Measurements from ENCODE around the gene ANTXR2. TPM values are rescaled to one million over a fixed set of nuclear protein-coding genes. Genes with fewer than 3 reads are reported as not detected.

The ANTXR2 gene
- total and polyA plus RNA-seq, 7 donors: 3.3 to 21.9 (median 10.3) TPM

DNA sequence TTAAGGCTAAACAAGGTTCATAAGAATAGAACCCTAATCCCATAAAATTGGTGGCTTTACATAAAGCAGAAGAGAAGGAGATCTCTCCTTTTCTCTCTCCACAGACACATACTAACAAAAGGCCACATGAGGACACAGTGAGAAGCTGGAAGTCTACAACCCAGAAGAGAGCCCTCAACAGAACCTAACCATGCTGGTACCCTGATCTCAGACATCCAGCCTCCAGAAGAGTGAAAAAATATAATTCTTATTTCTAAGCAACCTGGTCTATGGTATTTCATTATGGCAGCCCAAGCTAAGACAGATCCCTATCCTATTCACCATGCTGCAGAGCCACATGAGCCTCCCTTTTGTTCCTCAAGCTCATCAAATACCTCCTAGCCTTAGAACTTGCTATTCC, 195.5 kb downstream of the ANTXR2 start:
- intact Hi-C loops (cut with DNase I): no loop called here
- no peak for DNase-seq
- TF ChIP-seq, protein P1, sequence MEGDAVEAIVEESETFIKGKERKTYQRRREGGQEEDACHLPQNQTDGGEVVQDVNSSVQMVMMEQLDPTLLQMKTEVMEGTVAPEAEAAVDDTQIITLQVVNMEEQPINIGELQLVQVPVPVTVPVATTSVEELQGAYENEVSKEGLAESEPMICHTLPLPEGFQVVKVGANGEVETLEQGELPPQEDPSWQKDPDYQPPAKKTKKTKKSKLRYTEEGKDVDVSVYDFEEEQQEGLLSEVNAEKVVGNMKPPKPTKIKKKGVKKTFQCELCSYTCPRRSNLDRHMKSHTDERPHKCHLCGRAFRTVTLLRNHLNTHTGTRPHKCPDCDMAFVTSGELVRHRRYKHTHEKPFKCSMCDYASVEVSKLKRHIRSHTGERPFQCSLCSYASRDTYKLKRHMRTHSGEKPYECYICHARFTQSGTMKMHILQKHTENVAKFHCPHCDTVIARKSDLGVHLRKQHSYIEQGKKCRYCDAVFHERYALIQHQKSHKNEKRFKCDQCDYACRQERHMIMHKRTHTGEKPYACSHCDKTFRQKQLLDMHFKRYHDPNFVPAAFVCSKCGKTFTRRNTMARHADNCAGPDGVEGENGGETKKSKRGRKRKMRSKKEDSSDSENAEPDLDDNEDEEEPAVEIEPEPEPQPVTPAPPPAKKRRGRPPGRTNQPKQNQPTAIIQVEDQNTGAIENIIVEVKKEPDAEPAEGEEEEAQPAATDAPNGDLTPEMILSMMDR (IDR thresholded peaks at IDR 0.05): no peak
- Histone ChIP-seq H3K27ac (no peak overlapping the region), H3K4me1 (no peaks in the 10 kb centered on the region), H3K27me3 (ENCODE audit: insufficient read depth in 3 of 3, low read length in 2 of 3) (no peaks in the 10 kb centered on the region), H3K4me3 (no peak overlapping the region), H3K9me3 (no peaks in the 10 kb centered on the region), H3K36me3 (ENCODE audit: insufficient read depth in 1 of 2, low read depth in 1 of 2) (no peaks in the 10 kb centered on the region)
- ATAC-seq: no peak

DNA sequence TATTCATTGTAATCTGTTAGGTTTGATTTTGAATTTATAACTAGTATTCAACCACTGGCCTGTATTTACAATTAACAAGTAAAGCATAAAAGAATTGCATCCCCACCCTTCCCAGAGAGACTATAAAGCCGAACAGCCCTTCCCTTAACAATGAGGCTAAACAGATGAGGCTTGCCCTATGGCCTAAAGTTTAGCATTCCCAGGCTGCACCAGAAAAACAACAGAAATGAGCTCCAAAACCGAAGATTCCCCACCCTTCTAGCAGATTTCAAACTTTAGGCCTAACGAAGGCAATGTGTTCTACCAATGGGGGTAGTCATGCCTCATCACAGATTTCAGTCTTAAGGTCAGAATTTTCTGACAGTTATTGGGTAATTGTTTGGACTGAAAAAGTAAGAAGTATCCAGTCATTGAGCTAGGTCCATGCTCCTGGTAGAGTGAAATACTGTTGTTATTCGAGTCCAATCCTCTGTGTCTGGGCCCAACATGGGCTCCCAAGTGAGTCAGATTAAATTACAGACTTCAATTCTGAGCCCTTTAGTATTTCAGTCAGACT, 197.6 kb downstream of the ANTXR2 start:
- Histone ChIP-seq H3K4me1 (no peaks in the 10 kb centered on the region), H3K27me3 (ENCODE audit: insufficient read depth in 3 of 3, low read length in 2 of 3) (no peaks in the 10 kb centered on the region), H3K4me3 (no peak overlapping the region), H3K36me3 (ENCODE audit: insufficient read depth in 1 of 2, low read depth in 1 of 2) (no peaks in the 10 kb centered on the region), H3K27ac (no peak overlapping the region), H3K9me3 (no peaks in the 10 kb centered on the region)
- WGBS, 3 donors: 70 to 77% (median 75%) methylated on average over 4 of the region's 4 CpGs
- TF ChIP-seq, protein P1 (IDR thresholded peaks at IDR 0.05): no peak
- intact Hi-C loops (cut with DNase I): no loop called here
- DNase-seq (no peak), ATAC-seq (no peak)

DNA sequence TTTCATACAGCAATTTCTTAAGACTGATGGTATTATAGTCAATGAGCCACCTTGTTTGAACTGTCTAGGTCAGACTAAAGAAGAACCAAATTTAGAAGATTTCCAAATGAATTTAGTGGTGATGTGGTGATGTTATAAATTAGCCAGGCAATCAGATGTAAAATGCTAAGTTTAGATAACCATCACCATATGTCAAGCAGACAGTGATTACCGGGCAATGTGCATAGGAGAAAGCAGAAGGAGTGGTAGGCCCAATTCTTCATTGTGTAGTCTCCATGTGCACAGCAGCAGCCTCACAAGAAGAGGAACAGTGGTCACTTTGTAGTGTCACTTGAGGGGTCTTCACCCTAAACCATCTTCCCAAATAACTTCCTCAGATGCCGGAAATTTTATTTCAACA, 198.8 kb downstream of the ANTXR2 start:
- no peaks in the 10 kb centered on the region for H3K9me3 ChIP-seq
- no peaks in the 10 kb centered on the region for H3K36me3 ChIP-seq (ENCODE audit: insufficient read depth in 1 of 2, low read depth in 1 of 2)
- no peaks in the 10 kb centered on the region for H3K4me1 ChIP-seq
- DNase-seq (no peak), ATAC-seq (no peak)
- no peaks in the 10 kb centered on the region for H3K27me3 ChIP-seq (ENCODE audit: insufficient read depth in 3 of 3, low read length in 2 of 3)
- intact Hi-C loops (cut with DNase I): no loop called here
- 92 to 96% (median 94%) methylated on average over 2 of the region's 2 CpGs for WGBS, 3 donors
- no peak overlapping the region for H3K4me3 ChIP-seq
- TF ChIP-seq, protein P1 (IDR thresholded peaks at IDR 0.05): no peak
- H3K27ac ChIP-seq: no peak overlapping the region

DNA sequence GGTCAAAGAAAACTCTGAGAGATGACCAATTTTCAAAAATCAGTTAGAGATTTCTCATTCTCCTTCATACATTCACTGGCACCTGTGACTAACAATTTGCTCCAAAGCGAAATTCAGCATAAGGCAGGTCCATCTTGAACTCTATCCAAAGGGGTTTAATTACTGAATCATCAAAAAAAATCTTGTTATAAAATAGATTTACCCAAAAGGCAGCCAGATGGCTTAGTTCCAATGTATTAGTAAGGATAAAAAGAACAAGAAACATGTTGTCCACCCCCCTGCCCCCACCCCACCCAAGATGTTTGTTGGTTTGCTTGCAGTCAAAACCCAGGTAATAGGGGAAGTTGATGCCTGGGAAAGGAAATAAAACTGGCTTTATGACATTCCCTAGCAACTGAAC, 200.3 kb downstream of the ANTXR2 start:
- Histone ChIP-seq H3K4me3 (no peak overlapping the region), H3K4me1 (no peaks in the 10 kb centered on the region), H3K27ac (no peak overlapping the region), H3K36me3 (ENCODE audit: insufficient read depth in 1 of 2, low read depth in 1 of 2) (no peaks in the 10 kb centered on the region), H3K27me3 (ENCODE audit: insufficient read depth in 3 of 3, low read length in 2 of 3) (no peaks in the 10 kb centered on the region), H3K9me3 (no peaks in the 10 kb centered on the region)
- TF ChIP-seq, protein P1 (IDR thresholded peaks at IDR 0.05): no peak
- DNase-seq (no peak), ATAC-seq (no peak)
- intact Hi-C loops (cut with DNase I): no loop called here
- WGBS, 3 donors: 72 to 90% (median 75%) methylated on average over 1 of the region's 1 CpG

DNA sequence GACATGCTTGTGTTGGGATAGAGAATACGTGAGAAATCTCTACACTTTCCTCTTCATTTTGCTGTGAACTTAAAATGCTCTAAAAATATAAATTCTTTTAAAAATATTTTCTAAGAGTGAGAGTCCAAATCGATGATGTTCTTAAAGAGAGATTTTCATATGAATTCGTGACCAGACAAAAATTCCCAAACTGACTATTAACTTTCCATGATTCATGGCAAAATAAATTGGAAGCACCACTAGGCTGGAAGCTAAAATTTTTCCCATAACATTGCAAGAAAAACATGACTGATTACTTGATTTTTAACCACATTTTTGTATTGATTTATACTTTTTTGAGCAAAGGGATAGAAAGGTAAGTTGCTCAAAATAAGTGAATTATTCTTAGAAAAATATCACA, 201.1 kb downstream of the ANTXR2 start:
- ATAC-seq (no peak), DNase-seq (no peak)
- H3K9me3 ChIP-seq: no peaks in the 10 kb centered on the region
- H3K27ac ChIP-seq: no peak overlapping the region
- H3K4me3 ChIP-seq: no peak overlapping the region
- H3K36me3 ChIP-seq (ENCODE audit: insufficient read depth in 1 of 2, low read depth in 1 of 2): no peaks in the 10 kb centered on the region
- H3K27me3 ChIP-seq (ENCODE audit: insufficient read depth in 3 of 3, low read length in 2 of 3): no peaks in the 10 kb centered on the region
- no peaks in the 10 kb centered on the region for H3K4me1 ChIP-seq
- TF ChIP-seq, protein P1 (IDR thresholded peaks at IDR 0.05): no peak
- WGBS, 3 donors: 48 to 54% (median 51%) methylated on average over 3 of the region's 3 CpGs
- intact Hi-C loops (cut with DNase I): no loop called here
